Stimulated activated naive CD8-positive, alpha-beta T cell treated with anti-CD3 and anti-CD28 coated beads, Interleukin-15, amount 100 ng/mL, for 72 hours (primary cell): ENCODE measurements around the gene NMNAT2.

Source experiments
- ATAC-seq: fragments of 150-1000 bp; cut with Tn5 transposase; 2 replicates; pipeline ENCODE4 v1.10.0; 2021; ENCODE audit warnings: mild to moderate bottlenecking, moderate library complexity
- DNase-seq, 2 donors: peaks; one replicate each; pipeline ENCODE4 v3.0.0; 2021 to 2022
- H3K27ac Mint-ChIP-seq, 2 donors: one replicate each; pipeline ENCODE4 v1.8.0; 2022; ENCODE audit warnings: mild to moderate bottlenecking in 2 of 2, mixed read lengths in 2 of 2, moderate library complexity in 2 of 2
- H3K27me3 Mint-ChIP-seq: one replicate; pipeline ENCODE4 v1.8.0; 2022; ENCODE audit warnings: mixed read lengths
- H3K4me1 Mint-ChIP-seq: one replicate; pipeline ENCODE4 v1.8.0; 2022; ENCODE audit warnings: mild to moderate bottlenecking, mixed read lengths
- H3K4me3 Mint-ChIP-seq, 2 donors: one replicate each; pipeline ENCODE4 v1.8.0; 2022; ENCODE audit warnings: mild to moderate bottlenecking in 2 of 2, mixed read lengths in 2 of 2, moderate library complexity in 1 of 2
- H3K9me3 Mint-ChIP-seq, 2 donors: one replicate each; pipeline ENCODE4 v1.8.0; 2022; ENCODE audit warnings: mixed read lengths in 2 of 2

Gene NMNAT2

DNA sequence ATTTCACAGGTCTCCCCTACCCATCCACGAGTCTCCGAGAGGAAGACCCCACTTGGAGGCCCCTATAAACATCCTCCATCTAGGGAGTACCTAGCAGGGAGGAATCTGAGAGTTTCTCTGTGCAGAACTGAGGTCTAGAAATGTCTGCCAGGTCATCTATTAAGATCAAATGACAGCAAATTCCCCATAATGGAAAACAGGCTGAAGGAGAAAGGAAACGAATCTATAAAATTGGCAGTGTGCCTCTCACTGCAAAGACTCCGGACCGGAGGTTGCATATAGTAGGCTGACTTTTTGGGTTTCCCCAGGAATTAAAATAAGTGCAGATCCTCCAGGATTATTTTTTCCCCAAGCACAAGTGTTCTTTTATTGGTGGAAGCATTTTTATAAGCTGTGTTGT lies 57.7 kb downstream of the NMNAT2 start:
- peaks cover 0 to 7% of the 10 kb centered on the region in 2 donors for H3K9me3 Mint-ChIP-seq
- ATAC-seq (no peak), DNase-seq (no peak)
- peaks cover 14% of the 10 kb centered on the region for H3K27me3 Mint-ChIP-seq
- H3K27ac Mint-ChIP-seq, result no peak overlapping the region
- H3K4me3 Mint-ChIP-seq, result no peak overlapping the region
- no peaks in the 10 kb centered on the region for H3K4me1 Mint-ChIP-seq

DNA sequence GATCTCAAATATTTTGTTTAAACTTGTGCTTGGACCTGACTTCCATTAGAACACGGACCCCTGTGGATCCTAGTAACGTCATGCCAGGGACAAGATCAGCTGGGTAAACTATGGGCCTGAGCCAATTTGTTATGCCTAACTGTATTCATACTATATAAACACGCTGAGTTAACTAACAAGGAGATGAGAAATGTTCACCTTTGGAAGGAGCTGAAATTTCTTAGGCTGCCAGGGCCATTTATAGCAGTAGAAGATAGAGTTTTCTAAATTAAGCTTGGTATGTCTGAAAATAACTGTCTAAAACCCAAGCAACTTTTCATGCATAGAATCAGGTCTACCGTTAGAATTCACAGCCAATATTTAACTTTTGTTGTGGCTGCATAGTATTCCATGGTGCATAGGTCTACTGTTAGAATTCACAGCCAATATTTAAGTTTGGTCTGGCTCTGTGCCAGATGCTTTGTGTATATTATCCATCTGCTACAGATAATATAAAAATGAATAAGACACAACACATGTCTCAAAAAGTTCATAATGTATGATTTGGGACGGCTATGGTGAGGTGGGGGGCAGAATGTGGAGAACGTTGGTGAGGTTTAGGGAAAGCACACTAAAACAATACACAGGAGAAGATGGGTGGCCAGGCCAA lies 61.5 kb downstream of the NMNAT2 start:
- H3K9me3 Mint-ChIP-seq, result peaks cover 0 to 7% of the 10 kb centered on the region in 2 donors
- H3K4me1 Mint-ChIP-seq, result no peaks in the 10 kb centered on the region

DNA sequence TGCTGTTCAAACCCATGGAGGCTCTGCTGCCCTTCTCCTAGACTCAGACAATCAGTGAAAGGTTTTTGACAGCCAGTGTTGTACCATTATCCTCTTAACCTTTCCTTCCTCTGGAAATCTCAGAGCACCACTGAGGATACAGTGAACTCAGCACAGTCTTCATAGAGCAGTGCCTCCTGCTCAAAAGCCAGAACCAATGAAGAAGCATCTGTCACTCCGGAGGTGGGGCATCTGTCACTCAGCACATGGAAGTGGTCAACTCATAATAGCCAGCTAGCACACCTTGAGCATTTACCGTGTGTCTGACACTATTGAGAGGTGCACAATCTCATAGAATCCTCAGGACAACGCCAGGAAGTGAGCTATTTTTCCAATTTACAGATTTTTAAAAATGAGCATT lies 62.4 kb downstream of the NMNAT2 start:
- DNase-seq (no peak), ATAC-seq (no peak)
- Mint-ChIP-seq H3K9me3 (peaks cover 0 to 7% of the 10 kb centered on the region in 2 donors), H3K27ac (peak overlapping the region in 1 of 2 donors; percentile 68), H3K4me1 (no peaks in the 10 kb centered on the region), H3K4me3 (no peak overlapping the region), H3K27me3 (peaks cover 6% of the 10 kb centered on the region)

More for the DNA sequence above, 61.5 kb downstream of the NMNAT2 start:
- Mint-ChIP-seq H3K4me3 (no peak overlapping the region), H3K27ac (no peak overlapping the region), H3K27me3 (peaks cover 6% of the 10 kb centered on the region)
- DNase-seq (no peak), ATAC-seq (no peak)

DNA sequence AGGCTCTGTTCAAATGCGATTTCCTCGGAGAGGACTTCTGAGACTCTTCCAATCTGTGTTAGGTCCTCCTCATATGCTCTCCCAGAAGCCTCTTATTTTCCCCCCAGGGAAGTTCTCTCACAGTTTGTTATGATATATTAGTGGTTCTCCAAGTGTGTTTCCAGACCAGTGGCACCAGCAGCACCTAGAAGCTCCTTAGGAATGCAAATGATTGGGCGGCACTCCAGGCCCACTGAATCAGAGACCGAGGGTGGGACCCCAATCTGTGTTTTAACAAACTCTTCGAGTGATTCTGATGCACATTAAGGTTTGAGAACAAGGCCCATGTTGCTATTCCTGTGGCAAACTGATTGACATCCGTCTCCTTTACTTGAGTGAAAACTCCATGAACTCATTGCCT lies 63.0 kb downstream of the NMNAT2 start:
- Mint-ChIP-seq H3K9me3 (peaks cover 0 to 7% of the 10 kb centered on the region in 2 donors), H3K4me1 (no peaks in the 10 kb centered on the region), H3K27me3 (peaks cover 7% of the 10 kb centered on the region), H3K27ac (no peak overlapping the region), H3K4me3 (no peak overlapping the region)
- DNase-seq (no peak), ATAC-seq (no peak)

DNA sequence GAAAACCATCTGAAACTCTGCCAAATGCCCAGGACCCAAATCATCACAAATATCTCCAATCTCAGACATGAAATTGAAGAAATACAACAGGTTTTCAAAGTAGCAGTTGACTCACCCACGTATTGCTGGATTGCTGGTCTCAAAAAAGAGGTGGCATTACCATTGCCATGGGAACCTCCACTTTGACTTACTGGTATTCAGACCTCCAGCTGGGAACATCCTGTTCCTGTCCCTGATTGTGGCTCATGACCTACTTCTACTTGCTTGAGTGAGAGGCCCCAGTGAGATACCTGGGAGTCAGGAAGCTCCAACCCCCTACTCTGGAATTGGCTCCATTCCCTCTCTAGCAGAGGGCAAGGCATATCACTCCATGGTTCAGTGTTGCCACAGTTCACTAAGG lies 64.6 kb downstream of the NMNAT2 start:
- DNase-seq, result no peak
- ATAC-seq, result no peak

DNA sequence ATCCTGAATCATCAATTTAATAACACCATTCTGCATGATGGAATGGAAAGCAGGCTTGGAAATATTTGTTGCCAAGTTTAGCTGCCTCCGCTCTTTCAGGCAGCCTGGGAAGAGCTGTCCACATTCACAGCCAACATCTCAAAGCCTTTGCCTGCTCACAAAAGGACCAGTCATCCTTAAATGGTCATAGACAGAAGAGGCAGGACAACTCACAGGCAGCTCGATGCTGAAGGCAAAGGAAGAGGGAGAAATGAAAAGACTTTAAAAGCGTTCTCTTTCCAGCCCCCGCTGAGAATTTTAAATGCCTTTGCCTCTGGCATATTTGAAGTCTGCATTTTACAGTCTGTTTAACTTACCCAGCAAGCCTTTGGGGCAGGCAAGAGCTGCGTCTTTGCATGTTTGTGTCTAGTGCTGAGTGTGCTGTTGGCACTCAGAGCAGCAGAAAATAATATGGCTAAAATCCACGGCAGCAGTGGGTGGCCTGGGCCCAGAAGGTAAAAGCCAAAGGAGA lies 68.9 kb downstream of the NMNAT2 start:
- ATAC-seq (no peak), DNase-seq (no peak)
- no peak overlapping the region for H3K27ac Mint-ChIP-seq
- H3K4me3 Mint-ChIP-seq, result no peak overlapping the region
- H3K4me1 Mint-ChIP-seq, result no peaks in the 10 kb centered on the region
- no peaks in the 10 kb centered on the region for H3K9me3 Mint-ChIP-seq
- peaks cover 20% of the 10 kb centered on the region for H3K27me3 Mint-ChIP-seq

More for the DNA sequence above, 64.6 kb downstream of the NMNAT2 start:
- Mint-ChIP-seq H3K4me3 (no peak overlapping the region), H3K9me3 (peaks cover 0 to 7% of the 10 kb centered on the region in 2 donors), H3K27ac (no peak overlapping the region), H3K4me1 (no peaks in the 10 kb centered on the region), H3K27me3 (peaks cover 17% of the 10 kb centered on the region)

DNA sequence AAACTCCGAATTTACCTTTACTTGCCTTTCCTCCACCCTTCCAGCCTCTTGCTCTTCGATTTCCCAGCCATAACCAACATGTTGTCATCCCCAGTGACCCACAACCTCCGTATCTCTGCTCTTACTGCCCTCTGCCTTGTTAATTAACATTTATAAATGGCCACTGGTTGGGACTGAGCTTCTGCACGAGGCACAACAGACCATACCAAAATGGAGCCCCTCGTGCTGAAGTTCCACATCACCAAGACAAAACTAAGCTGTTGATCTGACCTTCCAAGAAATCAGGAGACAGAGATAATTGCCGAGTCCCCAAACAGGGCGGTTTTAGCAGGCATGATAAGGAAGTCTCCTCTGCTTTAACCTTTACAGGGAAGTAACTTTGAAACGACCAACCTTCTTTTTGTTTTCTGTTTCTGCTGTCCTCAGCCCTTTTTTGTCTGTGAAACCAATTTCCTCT lies 71.9 kb downstream of the NMNAT2 start:
- no peak for ATAC-seq
- no peaks in the 10 kb centered on the region for H3K4me1 Mint-ChIP-seq
- no peaks in the 10 kb centered on the region for H3K9me3 Mint-ChIP-seq
- DNase-seq, result no peak
- H3K27ac Mint-ChIP-seq, result no peak overlapping the region
- H3K4me3 Mint-ChIP-seq, result no peak overlapping the region
- peaks cover 20% of the 10 kb centered on the region for H3K27me3 Mint-ChIP-seq

DNA sequence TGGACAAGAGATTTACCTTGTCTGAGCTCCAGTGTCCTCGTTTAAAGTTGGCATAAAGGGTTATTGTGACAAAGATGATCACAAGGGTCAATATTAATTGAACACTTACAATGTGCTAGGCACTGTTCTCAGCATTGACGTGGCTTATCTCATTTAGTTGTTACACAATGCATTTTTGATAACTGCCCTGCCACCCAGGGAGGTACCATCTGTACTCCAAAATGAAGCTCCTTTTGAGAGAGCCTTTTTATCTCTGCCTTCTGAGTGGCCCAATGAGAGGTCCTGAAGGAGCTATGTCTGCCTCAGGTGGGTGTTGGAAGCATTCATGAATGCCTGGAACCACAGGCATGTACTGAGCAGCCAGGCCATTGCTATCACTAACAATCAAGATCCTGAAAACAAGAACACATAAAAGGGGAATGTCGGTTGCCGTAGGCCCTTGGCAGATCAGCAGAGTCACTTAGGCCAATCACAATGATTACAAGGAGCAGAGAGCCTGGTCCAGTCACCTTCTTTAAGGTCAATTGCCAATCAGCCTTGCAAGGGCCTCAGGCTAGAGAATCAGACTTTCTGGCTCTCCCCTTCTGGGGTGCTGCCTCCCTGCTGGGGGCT lies 78.5 kb downstream of the NMNAT2 start:
- H3K27me3 Mint-ChIP-seq, result no peaks in the 10 kb centered on the region
- DNase-seq (no peak), ATAC-seq (no peak)
- no peak overlapping the region for H3K4me3 Mint-ChIP-seq
- no peak overlapping the region for H3K27ac Mint-ChIP-seq
- H3K4me1 Mint-ChIP-seq, result no peaks in the 10 kb centered on the region
- H3K9me3 Mint-ChIP-seq, result no peaks in the 10 kb centered on the region

DNA sequence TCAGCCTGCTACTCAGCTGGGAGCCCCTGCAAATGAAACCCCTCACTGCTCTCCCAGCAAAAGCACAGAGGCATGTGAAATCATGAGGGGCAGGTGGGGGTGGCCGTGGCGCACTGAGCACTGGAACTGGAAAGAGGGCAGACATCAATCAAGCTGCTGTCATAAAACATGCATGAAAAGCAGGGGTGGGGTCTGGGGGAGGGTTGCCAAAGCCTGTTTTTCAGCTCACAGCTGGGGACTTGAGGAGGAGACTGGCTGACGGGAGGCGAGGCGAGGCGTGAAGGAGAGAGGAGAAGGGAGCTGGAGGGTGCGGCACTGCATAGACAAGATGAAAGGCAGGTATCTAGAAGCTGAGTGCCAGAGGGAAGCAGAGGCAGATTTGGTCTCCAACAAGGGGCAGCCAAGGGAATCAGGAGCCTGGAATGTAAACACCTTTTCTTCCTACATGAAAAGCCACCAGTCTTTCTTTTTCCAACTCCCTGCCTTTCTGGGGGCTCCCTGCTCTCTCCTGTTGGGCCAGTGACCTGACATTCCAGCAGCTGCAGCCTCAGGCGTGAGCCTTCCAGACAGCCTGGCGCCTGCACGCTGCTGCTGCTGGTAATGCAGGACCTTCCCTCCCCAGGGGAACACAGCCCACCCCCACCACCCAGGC lies 87.0 kb downstream of the NMNAT2 start:
- no peaks in the 10 kb centered on the region for H3K9me3 Mint-ChIP-seq
- H3K27me3 Mint-ChIP-seq, result peaks cover 34% of the 10 kb centered on the region
- no peaks in the 10 kb centered on the region for H3K4me1 Mint-ChIP-seq
- H3K4me3 Mint-ChIP-seq, result no peak overlapping the region
- DNase-seq (no peak), ATAC-seq (no peak)
- no peak overlapping the region for H3K27ac Mint-ChIP-seq

DNA sequence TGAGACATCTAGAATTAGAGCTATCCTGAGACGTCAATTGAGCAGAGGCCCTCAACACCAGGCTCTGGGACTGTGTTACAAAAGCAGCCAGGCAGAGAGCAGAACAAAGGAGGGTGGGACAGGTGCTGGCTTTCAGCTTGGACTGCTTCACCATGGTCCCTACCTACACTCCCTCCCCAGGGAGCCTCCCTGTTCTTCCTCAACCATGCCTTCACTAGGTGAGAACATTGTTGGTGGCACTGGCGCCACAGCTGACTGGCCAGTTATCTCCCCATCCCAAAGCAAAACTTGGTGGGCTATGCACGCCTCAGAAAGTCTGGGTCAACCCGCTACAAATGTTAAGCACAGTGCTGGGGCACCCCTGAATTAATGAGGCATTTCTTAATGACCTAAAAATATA lies 87.8 kb downstream of the NMNAT2 start:
- Mint-ChIP-seq H3K4me1 (no peaks in the 10 kb centered on the region), H3K4me3 (no peak overlapping the region), H3K27me3 (peaks cover 34% of the 10 kb centered on the region), H3K9me3 (no peaks in the 10 kb centered on the region), H3K27ac (no peak overlapping the region)
- ATAC-seq, result no peak
- DNase-seq, result no peak

DNA sequence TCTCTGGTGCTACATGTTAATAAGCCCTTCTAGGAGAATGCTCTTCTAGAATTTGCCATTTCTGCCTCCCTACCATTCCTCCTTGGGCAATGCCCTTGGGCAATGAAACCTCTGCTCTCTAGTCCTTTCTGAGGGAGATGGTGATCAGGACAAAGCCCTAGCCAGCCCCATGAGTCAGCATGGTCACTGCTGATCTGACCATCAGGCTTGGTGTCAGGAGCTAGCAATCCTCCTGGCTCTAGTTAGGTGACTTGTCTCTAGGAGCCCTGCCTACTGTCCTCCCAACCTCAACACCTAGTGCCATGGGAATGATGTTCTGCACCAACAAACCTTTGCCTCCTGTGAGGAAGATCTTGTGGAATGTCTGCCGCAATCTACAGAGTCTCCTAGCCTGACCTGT lies 89.8 kb downstream of the NMNAT2 start:
- ATAC-seq (no peak), DNase-seq (no peak)
- H3K4me1 Mint-ChIP-seq, result no peaks in the 10 kb centered on the region
- no peaks in the 10 kb centered on the region for H3K9me3 Mint-ChIP-seq
- no peak overlapping the region for H3K27ac Mint-ChIP-seq
- H3K27me3 Mint-ChIP-seq, result peaks cover 36% of the 10 kb centered on the region
- H3K4me3 Mint-ChIP-seq, result no peak overlapping the region

DNA sequence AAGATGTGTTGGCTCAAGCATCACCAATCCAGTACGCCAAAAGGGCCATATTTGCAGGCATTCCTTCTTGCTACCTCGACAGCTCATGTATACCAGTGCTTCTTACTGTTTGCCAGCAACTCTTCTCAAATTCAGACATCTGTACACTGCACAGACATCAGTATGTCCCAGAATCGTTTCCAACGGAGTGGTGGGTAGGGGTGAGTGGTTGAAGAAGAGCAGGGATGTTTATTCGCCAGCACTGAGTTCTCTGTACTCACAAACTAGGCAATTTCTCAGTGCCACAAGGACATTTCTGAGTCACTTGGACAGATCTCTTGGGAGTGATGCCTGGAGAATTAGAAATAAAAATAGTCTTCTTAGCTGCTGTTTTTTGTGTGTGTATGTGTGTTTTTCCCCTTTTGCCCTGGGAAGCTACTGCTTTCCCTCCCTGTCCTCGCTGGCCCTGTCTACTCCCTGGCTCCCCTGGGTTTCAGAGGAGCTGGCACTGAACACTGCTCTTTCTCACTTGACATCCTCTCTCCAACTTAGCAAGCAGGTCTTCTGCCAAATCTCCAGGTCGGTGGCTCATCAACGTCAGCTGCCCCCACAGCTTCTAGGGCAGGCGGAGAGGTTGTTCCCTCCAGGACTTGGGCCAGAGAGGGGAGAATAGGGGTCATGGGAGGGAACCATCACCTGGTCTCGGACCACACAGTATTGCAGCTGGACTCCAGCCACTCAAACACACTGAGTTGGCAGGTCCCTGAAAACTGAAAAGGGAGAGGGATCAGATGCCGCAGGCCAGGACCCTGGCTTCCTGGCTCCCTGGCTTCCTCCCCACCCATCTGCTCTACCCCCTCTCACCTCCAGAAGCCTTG lies 90.5 kb downstream of the NMNAT2 start:
- Mint-ChIP-seq H3K9me3 (no peaks in the 10 kb centered on the region), H3K4me1 (no peaks in the 10 kb centered on the region), H3K4me3 (no peak overlapping the region), H3K27ac (no peak overlapping the region), H3K27me3 (peaks cover 39% of the 10 kb centered on the region)
- DNase-seq, result no peak
- no peak for ATAC-seq

DNA sequence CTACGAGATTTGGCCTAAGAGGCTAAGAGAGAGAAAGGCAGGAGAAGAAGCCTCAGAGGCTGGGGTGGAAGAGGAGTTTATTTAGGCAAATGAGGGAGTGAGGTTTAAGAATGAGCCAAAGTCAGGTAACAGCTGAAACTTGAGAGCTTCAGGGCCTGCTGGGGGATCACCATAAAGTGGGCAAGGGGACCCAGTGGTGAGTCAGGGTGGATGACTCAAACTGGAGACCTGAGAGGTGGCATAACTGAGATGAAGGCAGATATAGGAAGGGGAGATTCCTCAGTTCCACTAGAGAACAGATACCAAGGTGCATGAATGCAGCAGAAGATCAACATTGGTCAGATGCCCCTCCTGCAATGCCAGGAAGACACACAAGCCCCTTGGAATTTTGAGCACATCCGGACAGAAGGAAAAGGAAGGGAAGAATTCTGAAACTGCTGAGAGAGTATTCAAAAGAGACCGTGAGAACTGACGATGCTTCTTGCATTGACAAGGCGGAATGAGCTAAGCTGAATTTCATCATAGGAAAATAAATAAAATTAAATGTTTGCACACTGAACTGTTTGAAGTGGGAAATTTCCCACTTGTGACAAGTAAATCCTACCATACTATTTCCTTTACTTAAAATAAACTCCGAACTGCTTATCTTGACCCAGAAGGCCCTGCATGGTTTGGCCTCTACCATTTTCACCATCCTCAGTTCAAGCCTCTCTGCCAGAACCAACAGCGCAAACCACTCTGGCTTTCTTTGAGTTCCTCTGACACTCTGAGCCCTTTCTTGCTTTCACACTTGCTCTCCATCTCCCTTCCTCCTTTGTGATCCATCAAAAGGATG lies 94.1 kb downstream of the NMNAT2 start:
- no peaks in the 10 kb centered on the region for H3K4me1 Mint-ChIP-seq
- peaks cover 45% of the 10 kb centered on the region for H3K27me3 Mint-ChIP-seq
- DNase-seq, result no peak
- peak; percentile 66 for ATAC-seq
- no peak overlapping the region for H3K4me3 Mint-ChIP-seq
- no peaks in the 10 kb centered on the region for H3K9me3 Mint-ChIP-seq
- no peak overlapping the region for H3K27ac Mint-ChIP-seq

DNA sequence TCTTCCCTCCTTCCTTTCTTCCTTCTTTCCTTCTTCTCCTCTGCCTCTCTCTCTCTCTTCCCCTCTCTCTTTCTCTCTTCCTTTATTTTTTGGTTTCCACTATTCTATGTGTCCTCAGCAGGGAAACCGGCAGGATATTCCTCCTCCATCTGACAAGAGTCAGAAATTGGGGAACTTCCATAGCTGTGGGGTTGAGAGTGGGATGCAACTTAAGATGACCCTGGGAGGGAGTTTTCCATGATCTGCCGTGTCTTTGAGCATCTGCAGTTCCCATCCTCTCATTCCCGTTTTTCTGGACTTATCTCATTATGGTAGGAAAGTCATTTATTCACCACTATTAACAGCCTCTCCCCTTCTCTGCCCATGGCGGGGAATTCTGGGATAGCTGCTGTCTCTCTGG lies 98.6 kb downstream of the NMNAT2 start:
- H3K4me3 Mint-ChIP-seq, result no peak overlapping the region
- no peak for ATAC-seq
- H3K27me3 Mint-ChIP-seq, result peaks cover 39% of the 10 kb centered on the region

DNA sequence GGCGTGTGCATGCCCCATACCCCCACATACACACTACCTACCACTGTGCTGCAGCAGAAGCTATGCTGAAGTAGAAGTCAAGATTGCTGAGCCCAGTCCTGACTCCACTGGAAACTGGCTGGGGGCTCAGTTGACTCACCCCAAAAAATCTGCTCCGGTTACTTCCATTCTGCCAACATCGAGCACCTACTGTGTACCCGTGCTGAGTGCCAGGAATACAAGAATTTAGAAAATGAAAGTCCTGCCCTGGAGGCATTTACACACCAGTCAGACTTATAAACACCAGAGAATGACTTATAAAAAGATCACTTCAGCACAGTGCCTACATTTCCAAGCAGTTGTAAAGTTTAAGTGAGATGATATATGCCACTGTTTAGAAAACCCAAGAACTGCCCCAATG lies 99.1 kb downstream of the NMNAT2 start:
- Mint-ChIP-seq H3K4me3 (no peak overlapping the region), H3K9me3 (no peaks in the 10 kb centered on the region), H3K27me3 (peaks cover 39% of the 10 kb centered on the region), H3K27ac (no peak overlapping the region), H3K4me1 (no peaks in the 10 kb centered on the region)
- DNase-seq, result no peak
- ATAC-seq, result no peak

More for the DNA sequence above, 98.6 kb downstream of the NMNAT2 start:
- Mint-ChIP-seq H3K27ac (peak overlapping the region in 1 of 2 donors; percentile 72), H3K9me3 (no peaks in the 10 kb centered on the region), H3K4me1 (no peaks in the 10 kb centered on the region)
- no peak for DNase-seq
